Smooth muscle cell (in vitro differentiated cells): Measurements from ENCODE around the gene FSTL4. TPM values are rescaled to one million over a fixed set of nuclear protein-coding genes. Genes with fewer than 3 reads are reported as not detected.

ENCODE experiments used
- DNase-seq: peaks from one replicate; lab custom pipeline; 2025; ENCODE audit not compliant: unreplicated experiment; lab: John Stamatoyannopoulos, UW
- H2AFZ ChIP-seq: fragments of 200-600 bp; sonication (generic); 2 replicates; pipeline ENCODE4 v1.6.0; 2016; ENCODE audit warnings: antibody characterized with exemption, low read depth, mild to moderate bottlenecking
- H3F3A ChIP-seq: fragments of 200-600 bp; sonication (generic); 2 replicates; pipeline ENCODE4 v1.6.0; 2017; ENCODE audit warnings: antibody characterized with exemption, low read depth
- H3K27ac ChIP-seq: fragments of 200-600 bp; sonication (generic); 2 replicates; pipeline ENCODE4 v1.5.1; 2016; ENCODE audit warnings: low read depth, mild to moderate bottlenecking
- H3K27me3 ChIP-seq: fragments of 200-600 bp; sonication (generic); 2 replicates; pipeline ENCODE4 v1.6.1; 2016; ENCODE audit warnings: low read depth, mild to moderate bottlenecking
- H3K36me3 ChIP-seq: fragments of 200-600 bp; sonication (generic); 2 replicates; pipeline ENCODE4 v1.5.1; 2016; ENCODE audit warnings: low read depth
- H3K4me1 ChIP-seq: fragments of 200-600 bp; sonication (generic); 2 replicates; pipeline ENCODE4 v1.5.1; 2016; ENCODE audit warnings: low read depth
- H3K4me2 ChIP-seq: fragments of 200-600 bp; sonication (generic); 2 replicates; pipeline ENCODE4 v1.6.0; 2016; ENCODE audit warnings: mild to moderate bottlenecking
- H3K4me3 ChIP-seq: fragments of 200-600 bp; sonication (generic); 2 replicates; pipeline ENCODE4 v1.5.1; 2016; ENCODE audit warnings: mild to moderate bottlenecking
- H3K79me2 ChIP-seq: fragments of 200-600 bp; sonication (generic); 2 replicates; pipeline ENCODE4 v1.6.0; 2016; ENCODE audit warnings: low read depth, mild to moderate bottlenecking
- H3K9ac ChIP-seq: fragments of 200-600 bp; sonication (generic); 2 replicates; pipeline ENCODE4 v1.6.0; 2016; ENCODE audit warnings: low read depth
- H3K9me3 ChIP-seq: fragments of 200-600 bp; sonication (generic); replicated peaks from 2 replicates; pipeline ENCODE4 v1.5.1; 2016; ENCODE audit warnings: low read depth
- H4K20me1 ChIP-seq: fragments of 200-600 bp; sonication (generic); 2 replicates; pipeline ENCODE4 v1.6.0; 2016; ENCODE audit warnings: low read depth
- CTCF ChIP-seq: fragments of 200-600 bp; sonication (generic); IDR thresholded peaks from 2 replicates; pipeline ENCODE4 v1.5.1; 2017; ENCODE audit warnings: borderline replicate concordance, mild to moderate bottlenecking, antibody characterized with exemption; ENCODE audit not compliant: insufficient read depth, poor library complexity, severe bottlenecking
- WGBS: methylation state at CpG from one replicate; pipeline ENCODE4 v1.1.7; 2016; ENCODE audit warnings: low lambda C conversion rate; 5-methylcytosine and 5-hydroxymethylcytosine counted together
- polyA plus RNA-seq: library from polyadenylated mRNA; unstranded; fragments of >200 nt; fragmentation: Nextera tagmentation; extraction: Ambion mirVana; gene quantifications from 2 replicates; pipeline ENCODE4 v1.2.1, GENCODE V29; 2016
- total RNA-seq: library from RNA; depleted of rRNA; stranded (reverse); fragments of >200 nt; gene quantifications from 2 replicates; pipeline ENCODE4 v1.2.3, GENCODE V29; 2014

FSTL4 gene
- total and polyA plus RNA-seq, 2 experiments from 2014 or later = 0.49 TPM; not detected in 1

GRCh38 chr5:133234273-133234672, 378.1 kb downstream of the FSTL4 start:
- no peak overlapping the region for H3K4me2 ChIP-seq
- TF ChIP-seq CTCF = no peak
- WGBS = 75% methylated on average over 3 of the region's 3 CpGs
- no peaks in the 10 kb centered on the region for H3K4me1 ChIP-seq
- H3K9me3 ChIP-seq = no peaks in the 10 kb centered on the region
- H3F3A ChIP-seq = no peaks in the 10 kb centered on the region
- no peak for DNase-seq
- no peaks in the 10 kb centered on the region for H3K27me3 ChIP-seq
- no peak overlapping the region for H3K27ac ChIP-seq
- no peak overlapping the region for H3K9ac ChIP-seq
- no peak overlapping the region for H3K4me3 ChIP-seq
- no peaks in the 10 kb centered on the region for H3K36me3 ChIP-seq
- H3K79me2 ChIP-seq = no peaks in the 10 kb centered on the region
- H4K20me1 ChIP-seq = no peaks in the 10 kb centered on the region
- no peak overlapping the region for H2AFZ ChIP-seq

GRCh38 chr5:133233616-133234015, 378.7 kb downstream of the FSTL4 start:
- Histone ChIP-seq H4K20me1 (no peaks in the 10 kb centered on the region), H3K27ac (no peak overlapping the region), H3K4me2 (no peak overlapping the region), H2AFZ (no peak overlapping the region), H3K4me3 (no peak overlapping the region), H3F3A (no peaks in the 10 kb centered on the region), H3K9me3 (no peaks in the 10 kb centered on the region), H3K79me2 (no peaks in the 10 kb centered on the region), H3K27me3 (no peaks in the 10 kb centered on the region), H3K36me3 (no peaks in the 10 kb centered on the region), H3K4me1 (no peaks in the 10 kb centered on the region), H3K9ac (no peak overlapping the region)
- WGBS = 88% methylated on average over 9 of the region's 9 CpGs
- DNase-seq = no peak
- no peak for TF ChIP-seq CTCF

DNA sequence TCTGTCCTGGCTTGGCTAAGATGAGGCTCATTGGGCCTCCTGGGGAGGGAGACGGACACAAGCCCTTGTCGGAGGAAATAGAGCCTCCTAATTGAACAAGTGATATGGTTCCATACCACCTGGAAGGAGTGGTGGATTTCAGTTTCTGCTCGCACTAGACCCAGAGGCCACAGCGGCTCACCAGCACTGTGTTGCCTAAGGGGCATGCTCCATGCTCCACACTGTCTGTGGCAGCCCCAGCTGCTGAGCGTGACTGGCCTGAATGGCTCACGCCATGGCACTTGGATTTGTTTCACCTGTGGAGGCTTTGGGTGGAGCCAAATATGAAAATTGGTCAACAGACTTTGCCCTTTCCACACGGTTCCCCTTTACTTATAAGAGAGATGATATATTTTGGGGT, 379.4 kb downstream of the FSTL4 start:
- Histone ChIP-seq H3K36me3 (no peaks in the 10 kb centered on the region), H3K4me2 (no peak overlapping the region), H4K20me1 (no peaks in the 10 kb centered on the region), H3K4me1 (no peaks in the 10 kb centered on the region), H3K4me3 (no peak overlapping the region), H3K9me3 (no peaks in the 10 kb centered on the region), H2AFZ (no peak overlapping the region), H3K79me2 (no peaks in the 10 kb centered on the region), H3K9ac (no peak overlapping the region), H3F3A (no peaks in the 10 kb centered on the region), H3K27ac (no peak overlapping the region), H3K27me3 (no peaks in the 10 kb centered on the region)
- no peak for DNase-seq
- 91% methylated on average over 7 of the region's 7 CpGs for WGBS
- no peak for TF ChIP-seq CTCF

DNA sequence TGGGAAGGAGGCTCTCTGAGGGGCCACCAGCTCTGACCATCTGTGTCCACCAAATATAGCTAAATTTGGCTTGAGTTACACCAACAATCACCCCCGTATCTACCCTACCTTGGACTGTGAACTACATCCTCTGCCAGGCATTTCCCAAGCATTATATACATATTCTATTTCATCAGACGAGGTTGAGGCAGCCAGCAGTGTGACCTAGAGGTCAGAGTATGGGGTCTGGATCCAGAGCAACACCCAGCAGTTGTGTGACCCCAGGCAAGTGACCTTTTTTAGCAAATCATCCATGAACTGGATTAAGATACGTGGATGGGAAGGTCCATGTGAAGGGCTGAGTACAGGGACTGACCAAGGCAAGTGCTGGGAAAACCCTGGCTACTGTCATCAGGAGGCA, 379.9 kb downstream of the FSTL4 start:
- H3K36me3 ChIP-seq = no peaks in the 10 kb centered on the region
- no peak overlapping the region for H3K4me3 ChIP-seq
- no peaks in the 10 kb centered on the region for H3K4me1 ChIP-seq
- no peak overlapping the region for H2AFZ ChIP-seq
- no peaks in the 10 kb centered on the region for H3K79me2 ChIP-seq
- no peaks in the 10 kb centered on the region for H3F3A ChIP-seq
- no peaks in the 10 kb centered on the region for H3K27me3 ChIP-seq
- TF ChIP-seq CTCF = no peak
- no peak overlapping the region for H3K4me2 ChIP-seq
- no peak for DNase-seq
- 88% methylated on average over 3 of the region's 3 CpGs for WGBS
- no peaks in the 10 kb centered on the region for H3K9me3 ChIP-seq
- H4K20me1 ChIP-seq = no peaks in the 10 kb centered on the region
- no peak overlapping the region for H3K9ac ChIP-seq
- no peak overlapping the region for H3K27ac ChIP-seq
